GM18502 (cell line): ENCODE measurements around the gene RAB3IL1.
"Not testable (repeated sequence)": the region's sequence is repeated elsewhere in the genome, so short reads cannot be mapped to it uniquely, and the experiment has no call there.

Experiments
- ATAC-seq: cut with Tn5 transposase; IDR thresholded peaks from one replicate; pipeline ENCODE4 v1.9.1; 2021; ENCODE audit warnings: mild to moderate bottlenecking; ENCODE audit not compliant: unreplicated experiment, poor library complexity

The RAB3IL1 gene

GRCh38 chr11:61917334-61918109, at the start of gene RAB3IL1:
Gene RAB3IL1 (minus strand): TSS chr11:61917566. CDS start chr11:61917367, 199 bp downstream.
- no peak for ATAC-seq

DNA sequence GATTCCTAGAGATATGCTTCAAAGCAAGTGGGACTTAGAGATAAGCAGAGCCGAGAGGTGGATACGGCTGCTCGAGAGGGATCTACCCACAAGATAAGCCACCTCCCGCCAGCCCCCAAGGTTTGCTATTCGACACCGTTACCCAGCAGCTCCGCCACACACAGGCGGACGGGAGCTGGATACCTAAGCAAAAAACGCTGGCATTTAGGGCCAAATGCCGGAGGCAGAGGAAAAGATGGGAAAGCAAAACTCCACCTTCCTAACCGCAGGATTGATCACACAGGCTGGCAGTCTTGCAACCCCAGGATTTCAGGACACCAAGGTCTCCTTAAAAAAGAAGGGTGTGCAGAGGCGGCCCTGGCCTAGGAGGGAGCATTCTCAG, 49.4 kb upstream of the RAB3IL1 start:
- ATAC-seq: no peak

- not testable (repeated sequence) for ATAC-seq
These were observed 47.4 kb upstream of the RAB3IL1 start for GRCh38 chr11:61964666-61965271.

- no peak for ATAC-seq
These were observed 46.8 kb upstream of the RAB3IL1 start for GRCh38 chr11:61964058-61964665.

GRCh38 chr11:61963282-61964057, 46.1 kb upstream of the RAB3IL1 start:
- ATAC-seq: peak; percentile 30

GRCh38 chr11:61963016-61963281, 45.6 kb upstream of the RAB3IL1 start:
- no peak for ATAC-seq

DNA sequence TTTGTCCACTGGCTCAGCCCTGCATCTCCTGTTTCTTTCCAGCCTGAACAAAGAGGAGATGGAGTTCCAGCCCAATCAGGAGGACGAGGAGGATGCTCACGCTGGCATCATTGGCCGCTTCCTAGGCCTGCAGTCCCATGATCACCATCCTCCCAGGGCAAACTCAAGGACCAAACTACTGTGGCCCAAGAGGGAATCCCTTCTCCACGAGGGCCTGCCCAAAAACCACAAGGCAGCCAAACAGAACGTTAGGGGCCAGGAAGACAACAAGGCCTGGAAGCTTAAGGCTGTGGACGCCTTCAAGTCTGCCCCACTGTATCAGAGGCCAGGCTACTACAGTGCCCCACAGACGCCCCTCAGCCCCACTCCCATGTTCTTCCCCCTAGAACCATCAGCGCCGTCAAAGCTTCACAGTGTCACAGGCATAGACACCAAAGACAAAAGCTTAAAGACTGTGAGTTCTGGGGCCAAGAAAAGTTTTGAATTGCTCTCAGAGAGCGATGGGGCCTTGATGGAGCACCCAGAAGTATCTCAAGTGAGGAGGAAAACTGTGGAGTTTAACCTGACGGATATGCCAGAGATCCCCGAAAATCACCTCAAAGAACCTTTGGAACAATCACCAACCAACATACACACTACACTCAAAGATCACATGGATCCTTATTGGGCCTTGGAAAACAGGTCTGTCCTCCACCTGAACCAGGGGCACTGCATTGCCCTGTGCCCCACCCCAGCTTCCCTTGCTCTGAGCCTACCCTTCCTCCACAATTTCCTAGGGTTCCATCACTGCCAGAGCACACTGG, 45.0 kb upstream of the RAB3IL1 start:
- no peak for ATAC-seq

DNA sequence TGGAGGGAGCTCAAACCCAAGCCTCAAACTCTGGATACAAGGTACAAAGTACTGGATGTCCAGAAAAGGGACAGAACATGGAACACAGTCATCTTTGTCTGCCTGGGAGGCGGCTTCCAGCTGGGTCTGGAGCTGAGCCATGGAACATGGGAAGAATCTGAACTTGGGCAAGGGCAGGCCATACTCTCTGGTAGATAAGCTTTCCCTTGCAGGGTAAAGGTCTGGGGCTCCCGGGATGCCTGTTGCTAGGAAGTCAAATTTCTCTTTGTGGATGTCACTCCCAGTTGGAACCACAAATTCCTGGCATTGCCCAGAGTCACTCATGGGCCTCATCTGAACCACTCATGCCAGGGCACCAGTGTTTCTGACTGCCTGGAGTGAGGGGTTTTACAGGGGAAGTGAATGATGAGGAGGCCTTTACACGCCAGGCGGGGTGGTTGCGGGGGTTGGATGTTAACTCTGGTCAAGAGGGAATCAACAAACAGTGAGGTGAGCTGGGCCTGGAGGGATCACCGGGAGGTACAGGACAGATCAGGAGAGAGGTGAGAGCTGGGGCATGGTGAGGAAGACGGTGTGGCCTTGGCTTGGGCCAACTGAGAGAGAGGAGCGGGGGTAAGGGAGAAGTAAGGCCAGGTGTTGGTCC, 44.3 kb upstream of the RAB3IL1 start:
- no peak for ATAC-seq

GRCh38 chr11:61960532-61960931, 43.2 kb upstream of the RAB3IL1 start:
- no peak for ATAC-seq

DNA sequence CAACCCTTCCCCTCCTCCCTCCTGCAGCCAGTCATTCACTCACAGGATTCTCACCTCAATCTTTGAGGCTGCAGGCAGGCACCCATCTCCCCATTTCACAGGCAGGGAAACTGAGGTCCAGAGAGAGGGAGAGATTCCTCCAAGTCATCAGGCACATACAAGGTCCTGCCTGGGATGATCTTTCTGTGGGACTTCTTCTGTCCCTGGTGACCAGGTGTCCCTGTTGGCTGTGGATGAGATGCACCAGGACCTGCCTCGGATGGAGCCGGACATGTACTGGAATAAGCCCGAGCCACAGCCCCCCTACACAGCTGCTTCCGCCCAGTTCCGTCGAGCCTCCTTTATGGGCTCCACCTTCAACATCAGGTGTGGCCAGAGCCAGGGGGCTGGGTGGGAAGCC, 42.3 kb upstream of the RAB3IL1 start:
- no peak for ATAC-seq

DNA sequence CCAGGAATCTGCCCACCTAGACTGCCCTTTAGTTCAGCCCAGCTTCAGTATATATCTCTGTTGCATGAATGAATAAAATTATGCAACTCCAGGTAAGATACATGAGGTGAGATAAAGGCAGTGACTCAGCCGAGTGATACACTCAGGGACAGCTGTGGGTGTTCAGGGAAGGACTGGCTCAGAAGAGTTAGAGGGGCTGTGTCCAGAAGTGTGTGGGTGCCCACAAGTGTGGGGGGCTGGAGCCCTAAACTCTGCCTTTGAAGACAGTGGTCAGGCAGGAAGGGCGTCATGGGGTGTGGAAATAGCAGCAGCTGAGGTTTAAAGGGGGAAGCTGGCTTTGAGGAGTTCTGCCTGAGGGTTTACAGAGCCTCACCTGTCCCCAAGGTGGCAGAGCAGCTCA, 41.7 kb upstream of the RAB3IL1 start:
- ATAC-seq: no peak

DNA sequence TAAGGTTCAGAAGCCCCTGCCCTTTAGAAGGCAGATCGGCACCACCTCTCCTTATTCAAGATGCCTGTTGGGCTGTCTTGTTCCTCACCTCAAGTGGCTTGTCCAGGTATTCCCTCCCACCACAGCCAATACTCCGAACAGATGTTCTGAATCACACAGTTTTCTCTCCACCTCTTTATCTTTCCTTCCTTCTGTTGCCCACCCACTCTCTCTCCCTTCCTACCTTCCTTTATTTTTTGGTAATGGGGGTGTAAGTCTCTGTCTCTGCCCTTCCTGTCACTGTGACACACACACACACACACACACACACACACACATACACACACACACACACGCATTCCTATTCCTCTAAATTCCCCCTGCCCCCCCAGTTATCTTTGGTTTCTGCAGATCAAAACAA, 41.2 kb upstream of the RAB3IL1 start:
- ATAC-seq: no peak

DNA sequence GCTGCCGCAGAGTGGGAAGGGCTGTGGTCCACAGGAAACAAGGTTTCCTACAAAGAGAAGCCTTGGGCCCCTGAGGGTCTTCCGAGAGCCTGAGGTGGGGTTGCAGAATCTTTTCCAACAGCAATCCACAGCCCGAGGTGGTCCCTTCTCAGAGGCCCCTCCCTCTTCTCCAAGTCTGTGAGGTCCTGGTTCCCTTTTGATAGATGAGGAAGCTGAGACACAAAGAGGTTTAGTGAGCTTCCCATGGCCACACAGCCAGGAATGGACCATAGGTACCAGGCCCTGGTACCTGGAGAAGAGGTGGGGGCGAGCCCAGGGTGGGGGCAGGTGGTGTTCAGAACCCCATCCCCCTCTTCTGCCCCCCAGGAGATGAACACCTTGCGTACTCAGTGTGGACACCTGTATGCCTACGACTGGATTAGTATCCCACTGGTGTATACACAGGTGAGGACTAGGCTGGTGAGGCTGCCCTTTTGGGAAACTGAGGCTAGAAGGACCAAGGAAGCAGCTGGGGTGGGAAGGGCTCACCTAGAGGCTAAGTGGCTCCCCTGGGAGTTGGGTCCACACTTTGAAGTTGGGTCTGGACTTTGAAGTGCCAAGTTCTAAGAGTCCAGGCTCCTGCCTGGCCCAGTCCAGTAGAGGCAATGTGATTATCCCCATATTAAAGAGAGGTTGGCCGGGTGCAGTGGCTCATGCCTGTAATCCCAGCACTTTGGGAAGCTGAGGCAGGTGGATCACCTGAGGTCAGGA, 39.8 kb upstream of the RAB3IL1 start:
- no peak for ATAC-seq

DNA sequence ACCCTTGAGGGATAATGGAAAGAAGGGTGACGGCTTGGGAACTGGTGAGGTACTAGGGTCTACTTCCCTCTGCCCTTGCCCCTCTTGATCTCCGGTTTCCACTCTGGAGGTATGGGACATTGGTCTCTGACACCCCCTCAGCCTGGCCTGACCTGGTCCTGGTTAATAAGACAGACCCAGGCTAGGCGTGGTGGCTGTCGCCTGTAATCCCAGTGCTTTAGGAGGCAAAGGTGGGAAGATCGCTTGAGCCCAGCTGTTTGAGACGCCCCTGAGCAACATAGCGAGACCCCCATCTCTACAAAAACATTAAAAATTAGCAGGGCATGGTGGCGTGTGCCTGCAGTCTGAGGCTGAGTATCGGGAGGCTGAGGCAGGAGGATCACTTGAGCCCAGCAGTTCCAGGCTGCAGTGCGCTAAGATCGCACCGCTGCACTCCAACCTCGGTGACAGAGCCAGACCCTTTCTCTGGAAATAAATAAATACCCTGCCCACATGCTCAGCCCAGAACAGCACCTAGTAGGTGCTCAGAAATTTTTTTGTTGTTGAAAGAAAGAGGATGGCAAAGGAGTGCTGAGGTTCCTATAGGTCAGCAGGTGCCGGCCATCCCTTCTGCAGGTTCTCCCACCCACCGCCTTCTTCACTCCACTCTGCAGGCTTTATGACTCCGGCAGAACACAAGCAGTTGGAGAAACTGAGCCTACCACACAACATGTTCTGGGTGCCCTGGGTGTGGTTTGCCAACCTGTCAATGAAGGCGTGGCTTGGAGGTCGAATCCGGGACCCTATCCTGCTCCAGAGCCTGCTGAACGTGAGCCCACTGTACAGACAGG, 39.0 kb upstream of the RAB3IL1 start:
- no peak for ATAC-seq

DNA sequence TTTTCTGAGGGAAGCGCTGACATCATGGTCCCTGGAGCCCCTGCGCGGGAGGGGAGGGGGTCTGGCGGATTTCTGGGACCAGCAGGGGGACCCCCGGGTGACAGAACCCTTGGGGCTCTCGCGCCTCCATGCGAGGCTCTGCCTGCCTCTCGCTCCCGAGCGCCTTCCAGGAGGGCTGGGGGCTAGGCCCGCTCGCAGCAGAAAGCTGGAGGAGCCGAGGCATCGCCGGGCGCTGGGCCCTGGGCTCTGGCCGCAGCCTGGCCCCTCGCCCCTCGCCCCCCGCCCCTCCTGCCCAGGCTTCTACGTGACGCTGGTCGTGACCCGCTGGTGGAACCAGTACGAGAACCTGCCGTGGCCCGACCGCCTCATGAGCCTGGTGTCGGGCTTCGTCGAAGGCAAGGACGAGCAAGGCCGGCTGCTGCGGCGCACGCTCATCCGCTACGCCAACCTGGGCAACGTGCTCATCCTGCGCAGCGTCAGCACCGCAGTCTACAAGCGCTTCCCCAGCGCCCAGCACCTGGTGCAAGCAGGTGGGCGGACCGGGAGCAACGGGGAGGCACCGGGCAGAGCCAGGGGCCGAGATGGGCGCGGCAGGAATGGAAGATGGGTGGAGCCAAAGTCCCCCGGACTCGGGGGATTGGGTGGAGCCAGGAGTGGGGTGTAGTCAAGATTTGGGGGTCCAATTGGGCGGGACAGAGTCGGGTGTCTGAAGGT, 38.2 kb upstream of the RAB3IL1 start:
- no peak for ATAC-seq

- ATAC-seq: no peak
These were observed 37.6 kb upstream of the RAB3IL1 start for GRCh38 chr11:61954851-61955421.

GRCh38 chr11:61954106-61954850, 36.9 kb upstream of the RAB3IL1 start:
- ATAC-seq: no peak
